MM.1S (cell line): ENCODE data around the gene DUSP1.

Experiments
- DNase-seq: peaks from one replicate; pipeline ENCODE4 v3.0.0-alpha.2; 2015
- H2AFZ ChIP-seq: fragments of 300-600 bp; sonication (generic); 2 replicates; pipeline ENCODE4 v1.6.0; 2016; ENCODE audit warnings: antibody characterized with exemption, low read length
- H3F3A ChIP-seq: fragments of 300-600 bp; sonication (generic); 2 replicates; pipeline ENCODE4 v1.6.1; 2016; ENCODE audit warnings: mild to moderate bottlenecking, antibody characterized with exemption, low read length, moderate library complexity, mixed read lengths; ENCODE audit not compliant: insufficient read depth
- H3K27ac ChIP-seq: fragments of 300-600 bp; sonication (generic); 2 replicates; pipeline ENCODE4 v1.5.1; 2016; ENCODE audit warnings: mild to moderate bottlenecking, low read length
- H3K27me3 ChIP-seq: fragments of 300-600 bp; sonication (generic); replicated peaks from 2 replicates; pipeline ENCODE4 v1.6.0; 2016; ENCODE audit warnings: low read length; ENCODE audit not compliant: insufficient read depth
- H3K36me3 ChIP-seq: fragments of 300-600 bp; sonication (generic); replicated peaks from 2 replicates; pipeline ENCODE4 v1.6.1; 2016; ENCODE audit warnings: mild to moderate bottlenecking, low read length, mixed read lengths; ENCODE audit not compliant: insufficient read depth
- H3K4me1 ChIP-seq: fragments of 300-600 bp; sonication (generic); 2 replicates; pipeline ENCODE4 v1.6.1; 2016; ENCODE audit warnings: low read length, mixed read lengths
- H3K4me2 ChIP-seq: fragments of 300-600 bp; sonication (generic); 2 replicates; pipeline ENCODE4 v1.6.0; 2016; ENCODE audit warnings: low read depth, low read length
- H3K4me3 ChIP-seq: fragments of 300-600 bp; sonication (generic); 2 replicates; pipeline ENCODE4 v1.5.1; 2016; ENCODE audit warnings: low read length, mixed read lengths
- H3K79me2 ChIP-seq: fragments of 300-600 bp; sonication (generic); 2 replicates; pipeline ENCODE4 v1.6.1; 2016; ENCODE audit warnings: mixed run types, low read length, mixed read lengths
- H3K9ac ChIP-seq: fragments of 300-600 bp; sonication (generic); 2 replicates; pipeline ENCODE4 v1.6.1; 2016; ENCODE audit warnings: low read length, mixed read lengths
- H3K9me2 ChIP-seq: fragments of 300-600 bp; sonication (generic); replicated peaks from 2 replicates; pipeline ENCODE4 v1.6.1; 2016; ENCODE audit warnings: mild to moderate bottlenecking, low read length, mixed read lengths; ENCODE audit not compliant: insufficient read depth
- H3K9me3 ChIP-seq: fragments of 300-600 bp; sonication (generic); replicated peaks from 2 replicates; pipeline ENCODE4 v1.6.1; 2016; ENCODE audit warnings: mild to moderate bottlenecking, low read length, mixed read lengths; ENCODE audit not compliant: insufficient read depth
- H4K20me1 ChIP-seq: fragments of 300-600 bp; sonication (generic); 2 replicates; pipeline ENCODE4 v1.6.1; 2016; ENCODE audit warnings: mild to moderate bottlenecking, low read length, moderate library complexity, mixed read lengths; ENCODE audit not compliant: insufficient read depth
- EZH2 ChIP-seq: fragments of 300-600 bp; sonication (generic); optimal IDR thresholded peaks from 2 replicates; pipeline ENCODE3; 2017; ENCODE audit warnings: low read depth, mild to moderate bottlenecking, antibody characterized with exemption, low read length, mixed read lengths
- EZH2phosphoT487 ChIP-seq: fragments of 300-600 bp; sonication (generic); IDR thresholded peaks from 2 replicates; pipeline ENCODE4 v1.6.1; 2018; ENCODE audit warnings: antibody characterized with exemption, low read length
- TF ChIP-seq, protein P1 (sequence below): fragments of 300-600 bp; sonication (generic); IDR thresholded peaks from 2 replicates; pipeline ENCODE4 v1.5.1; 2016; ENCODE audit warnings: antibody characterized with exemption, low read length, mixed read lengths

Gene DUSP1

DNA sequence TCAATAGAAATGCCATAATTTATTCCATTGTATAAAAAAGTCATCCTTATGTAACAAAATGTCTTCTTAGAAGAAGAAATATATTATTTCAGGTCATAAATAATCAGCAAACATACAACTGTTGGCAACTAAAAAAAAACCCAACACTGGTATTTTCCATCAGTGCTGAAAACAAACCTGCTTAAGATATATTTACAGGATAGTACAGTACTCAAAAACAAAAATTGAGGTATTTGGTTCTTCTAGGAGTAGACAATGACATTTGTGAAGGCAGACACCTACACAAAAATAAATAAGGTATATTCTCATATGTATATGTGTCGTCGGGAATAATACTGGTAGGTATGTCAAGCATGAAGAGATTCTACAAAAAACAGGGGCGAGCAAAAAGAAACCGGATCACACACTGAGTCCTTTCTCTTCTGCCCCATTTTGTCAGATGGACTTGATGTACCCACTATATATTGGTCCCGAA is 2.9 kb downstream of the DUSP1 start:
- Histone ChIP-seq H3K27ac (no peak overlapping the region), H3K4me2 (no peak overlapping the region), H3K36me3 (no peaks in the 10 kb centered on the region), H3F3A (peaks cover 41% of the 10 kb centered on the region), H2AFZ (no peak overlapping the region), H3K9me3 (no peaks in the 10 kb centered on the region), H3K79me2 (peaks cover 16% of the 10 kb centered on the region), H3K4me1 (peaks cover 36% of the 10 kb centered on the region), H3K27me3 (no peaks in the 10 kb centered on the region), H3K9me2 (no peaks in the 10 kb centered on the region), H3K4me3 (no peak overlapping the region), H4K20me1 (no peaks in the 10 kb centered on the region), H3K9ac (no peak overlapping the region)
- TF ChIP-seq, protein P1, sequence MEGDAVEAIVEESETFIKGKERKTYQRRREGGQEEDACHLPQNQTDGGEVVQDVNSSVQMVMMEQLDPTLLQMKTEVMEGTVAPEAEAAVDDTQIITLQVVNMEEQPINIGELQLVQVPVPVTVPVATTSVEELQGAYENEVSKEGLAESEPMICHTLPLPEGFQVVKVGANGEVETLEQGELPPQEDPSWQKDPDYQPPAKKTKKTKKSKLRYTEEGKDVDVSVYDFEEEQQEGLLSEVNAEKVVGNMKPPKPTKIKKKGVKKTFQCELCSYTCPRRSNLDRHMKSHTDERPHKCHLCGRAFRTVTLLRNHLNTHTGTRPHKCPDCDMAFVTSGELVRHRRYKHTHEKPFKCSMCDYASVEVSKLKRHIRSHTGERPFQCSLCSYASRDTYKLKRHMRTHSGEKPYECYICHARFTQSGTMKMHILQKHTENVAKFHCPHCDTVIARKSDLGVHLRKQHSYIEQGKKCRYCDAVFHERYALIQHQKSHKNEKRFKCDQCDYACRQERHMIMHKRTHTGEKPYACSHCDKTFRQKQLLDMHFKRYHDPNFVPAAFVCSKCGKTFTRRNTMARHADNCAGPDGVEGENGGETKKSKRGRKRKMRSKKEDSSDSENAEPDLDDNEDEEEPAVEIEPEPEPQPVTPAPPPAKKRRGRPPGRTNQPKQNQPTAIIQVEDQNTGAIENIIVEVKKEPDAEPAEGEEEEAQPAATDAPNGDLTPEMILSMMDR, result no peak
- no peak for TF ChIP-seq EZH2
- no peak for TF ChIP-seq EZH2phosphoT487
- no peak for DNase-seq

DNA sequence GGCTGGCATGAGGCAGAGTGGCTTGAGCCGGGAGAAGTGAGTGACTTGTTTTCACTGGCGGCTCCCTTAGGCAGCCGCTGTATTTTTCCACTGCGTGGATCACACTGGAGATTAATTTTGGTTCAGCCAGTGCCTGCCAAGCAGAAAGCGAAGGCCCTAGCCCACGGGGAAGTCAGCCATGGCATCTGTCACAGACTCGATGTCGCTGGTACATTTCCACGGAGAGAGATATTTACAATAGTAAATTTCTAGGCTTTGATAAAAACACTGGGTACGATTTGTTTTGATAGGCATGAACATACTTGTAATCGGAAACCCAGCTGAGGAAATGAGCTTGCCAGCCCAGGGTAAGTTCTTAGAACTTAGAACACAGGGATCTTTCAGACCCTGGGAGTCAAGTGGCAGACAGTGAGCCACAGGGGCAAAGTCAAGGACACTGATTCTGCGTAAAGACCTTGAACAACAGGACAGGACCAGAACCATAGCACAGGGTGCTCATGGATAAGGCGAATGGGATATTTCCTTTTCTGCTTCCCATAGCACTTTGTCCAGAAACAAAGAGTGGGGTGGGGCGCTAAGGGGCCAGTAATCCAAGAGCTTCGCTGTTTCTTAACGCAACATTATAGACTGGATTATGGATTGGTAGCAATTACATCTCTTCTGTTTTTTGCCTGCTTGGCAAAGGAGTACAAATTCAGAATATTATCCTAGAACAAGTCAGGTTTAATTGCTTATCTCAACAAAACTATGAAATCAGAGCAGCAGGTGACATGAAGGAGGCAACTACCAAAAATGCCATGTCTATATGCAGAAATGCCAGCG is 4.5 kb downstream of the DUSP1 start:
- Histone ChIP-seq H3K79me2 (peaks cover 16% of the 10 kb centered on the region), H3K4me2 (no peak overlapping the region), H3K4me3 (no peak overlapping the region), H3K9ac (no peak overlapping the region), H2AFZ (no peak overlapping the region), H4K20me1 (no peaks in the 10 kb centered on the region), H3F3A (peaks cover 32% of the 10 kb centered on the region), H3K27ac (peak overlapping the region; percentile 56; the same call in 1 of the 2 replicates), H3K9me3 (no peaks in the 10 kb centered on the region), H3K9me2 (no peaks in the 10 kb centered on the region), H3K36me3 (no peaks in the 10 kb centered on the region), H3K4me1 (peaks cover 27% of the 10 kb centered on the region), H3K27me3 (no peaks in the 10 kb centered on the region)
- DNase-seq, result no peak
- no peak for TF ChIP-seq EZH2phosphoT487
- TF ChIP-seq, protein P1, result no peak
- no peak for TF ChIP-seq EZH2

DNA sequence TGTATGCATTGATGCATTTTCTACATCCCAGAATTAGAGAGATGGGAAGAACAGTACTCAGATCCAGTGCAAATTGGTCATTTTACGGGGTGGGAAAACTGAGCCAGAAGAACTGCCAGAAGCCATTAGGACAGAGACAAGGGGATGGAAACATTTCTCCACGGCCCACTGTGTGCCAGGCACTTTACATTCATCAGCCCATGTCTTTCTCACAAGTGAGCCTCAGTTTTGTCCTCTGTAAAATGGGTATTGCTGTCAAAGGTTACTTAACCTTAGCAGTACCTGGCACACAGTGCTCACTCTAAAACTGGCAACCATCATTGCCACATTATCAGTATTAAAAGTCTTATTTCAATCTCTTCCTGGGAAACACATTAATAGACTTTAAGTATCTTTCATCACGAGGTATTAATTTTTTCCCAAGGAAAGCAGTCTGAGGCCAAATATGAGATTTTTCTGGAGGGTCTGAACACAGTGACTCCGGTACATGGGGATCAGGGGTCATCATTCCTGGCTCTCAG is 5.2 kb downstream of the DUSP1 start:
- no peaks in the 10 kb centered on the region for H3K9me3 ChIP-seq
- peak overlapping the region; percentile 45 for H3K4me2 ChIP-seq
- H3K79me2 ChIP-seq, result peaks cover 16% of the 10 kb centered on the region
- H2AFZ ChIP-seq, result no peak overlapping the region
- 0 out of 2 replicates have a peak overlapping the region, but pooled peaks have one; percentile 21 for H3K4me3 ChIP-seq
- peaks cover 31% of the 10 kb centered on the region for H3F3A ChIP-seq
- H3K9me2 ChIP-seq, result no peaks in the 10 kb centered on the region
- no peak for TF ChIP-seq EZH2phosphoT487
- TF ChIP-seq EZH2, result no peak
- TF ChIP-seq, protein P1, result no peak
- peak overlapping the region; percentile 56; the same call in 1 of the 2 replicates for H3K27ac ChIP-seq
- DNase-seq, result no peak
- peak overlapping the region; percentile 55 for H3K9ac ChIP-seq
- H3K27me3 ChIP-seq, result no peaks in the 10 kb centered on the region
- H3K4me1 ChIP-seq, result peaks cover 26% of the 10 kb centered on the region
- no peaks in the 10 kb centered on the region for H3K36me3 ChIP-seq
- no peaks in the 10 kb centered on the region for H4K20me1 ChIP-seq
